ENCODE data around the gene SLC10A2.

DNA sequence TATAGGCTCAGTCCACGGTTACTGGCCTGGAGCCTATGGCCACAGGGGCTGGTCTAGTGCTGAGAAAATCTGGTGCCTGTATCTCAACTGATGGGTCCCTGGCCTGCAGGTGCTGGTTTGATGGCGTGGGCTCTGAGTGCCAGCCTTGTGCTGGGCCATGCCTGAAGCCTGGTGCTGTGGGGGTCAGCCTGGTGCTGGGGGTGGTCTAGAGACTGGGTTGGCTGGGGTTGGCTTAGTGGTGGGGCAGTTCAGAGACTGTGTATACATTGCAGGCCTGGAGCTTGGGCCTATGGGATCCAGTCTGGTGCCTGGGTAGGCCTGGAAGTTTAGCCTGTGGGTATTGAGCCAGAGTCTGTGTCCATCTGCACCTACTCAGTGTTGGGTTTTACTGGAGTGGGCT is 36.4 kb downstream of the SLC10A2 start:
- TF ChIP-seq CTCF (IDR thresholded peaks at IDR 0.05; ENCODE audit: low read depth, low read length) (no peak), POLR2A (IDR thresholded peaks at IDR 0.05; ENCODE audit: extremely low read depth, insufficient read length) (no peak), MAX (IDR thresholded peaks at IDR 0.05; ENCODE audit: low read depth, low read length) (no peak)

Data from NB4 (cell line).